ENCODE results near the gene DPYSL3. TPM values are rescaled to one million over a fixed set of nuclear protein-coding genes. Genes with fewer than 3 reads are reported as not detected.

The DPYSL3 gene
- polyA plus RNA-seq, 1 donor (not counting 4 experiments of a cell fraction or from before 2014, with no cell fraction given): 4.8 TPM

GRCh38 chr5:147445917-147446316 lies 64.0 kb downstream of the DPYSL3 start:
- FAIRE-seq: no peak
- no peak for DNase-seq (ENCODE audit: low read depth, low spot score)
- Histone ChIP-seq H3K36me3 (ENCODE audit: control insufficient read depth in 2 of 2, extremely low read depth in 1 of 2, insufficient read depth in 2 of 2, low read length in 2 of 2) (no peaks in the 10 kb centered on the region), H3K27ac (ENCODE audit: control insufficient read depth, insufficient read depth, low read length) (no peak overlapping the region), H3K4me3 (ENCODE audit: control insufficient read depth in 2 of 3, extremely low read depth in 1 of 3, insufficient read depth in 2 of 3, low read depth in 1 of 3, low read length in 3 of 3) (no peak overlapping the region), H4K20me1 (ENCODE audit: control insufficient read depth, extremely low read depth, insufficient read depth, low read length) (no peaks in the 10 kb centered on the region), H3K27me3 (ENCODE audit: control insufficient read depth, extremely low read depth, insufficient read depth, low read length) (no peaks in the 10 kb centered on the region), H3K4me1 (ENCODE audit: control insufficient read depth, extremely low read depth, insufficient read depth, low read length) (no peaks in the 10 kb centered on the region), H3K9me1 (ENCODE audit: control insufficient read depth, extremely low read depth, insufficient read depth, low read length) (no peaks in the 10 kb centered on the region), H2AFZ (ENCODE audit: control insufficient read depth, low read length) (no peak overlapping the region), H3K9ac (ENCODE audit: control insufficient read depth, extremely low read depth, insufficient read depth, low read length) (no peak overlapping the region), H3K79me2 (ENCODE audit: control insufficient read depth, insufficient read depth, low read length) (no peaks in the 10 kb centered on the region), H3K9me3 (ENCODE audit: control insufficient read depth, low read depth, low read length) (no peaks in the 10 kb centered on the region), H3K4me2 (ENCODE audit: control insufficient read depth, extremely low read depth, insufficient read depth, low read depth, low read length) (no peak overlapping the region)
- dilution Hi-C loops (cut with MboI; ENCODE audit: extremely low pct_ligation_motif_present, low sequenced_read_pairs): no loop called here
- TF ChIP-seq EZH2 (IDR thresholded peaks at IDR 0.05; ENCODE audit: low read length) (no peak), CTCF (optimal IDR thresholded peaks at IDR 0.05 in 1 of 3, IDR thresholded peaks at IDR 0.05 in 1 of 3, conservative IDR thresholded peaks at IDR 0.05 in 1 of 3; ENCODE audit: extremely low read depth in 1 of 3, insufficient read depth in 2 of 3, low read length in 3 of 3) (no peak)

- dilution Hi-C loops (cut with MboI; ENCODE audit: extremely low pct_ligation_motif_present, low sequenced_read_pairs): no loop called here
- DNase-seq (ENCODE audit: low read depth, low spot score) (no peak), FAIRE-seq (no peak)
- no peaks in the 10 kb centered on the region for H4K20me1 ChIP-seq (ENCODE audit: control insufficient read depth, extremely low read depth, insufficient read depth, low read length)
- H3K4me1 ChIP-seq (ENCODE audit: control insufficient read depth, extremely low read depth, insufficient read depth, low read length): no peaks in the 10 kb centered on the region
- no peak overlapping the region for H2AFZ ChIP-seq (ENCODE audit: control insufficient read depth, low read length)
- H3K27ac ChIP-seq (ENCODE audit: control insufficient read depth, insufficient read depth, low read length): no peak overlapping the region
- no peaks in the 10 kb centered on the region for H3K36me3 ChIP-seq (ENCODE audit: control insufficient read depth in 2 of 2, extremely low read depth in 1 of 2, insufficient read depth in 2 of 2, low read length in 2 of 2)
- no peak overlapping the region for H3K4me2 ChIP-seq (ENCODE audit: control insufficient read depth, extremely low read depth, insufficient read depth, low read depth, low read length)
- no peak overlapping the region for H3K9ac ChIP-seq (ENCODE audit: control insufficient read depth, extremely low read depth, insufficient read depth, low read length)
- H3K4me3 ChIP-seq (ENCODE audit: control insufficient read depth in 2 of 3, extremely low read depth in 1 of 3, insufficient read depth in 2 of 3, low read depth in 1 of 3, low read length in 3 of 3): no peak overlapping the region
- no peak for TF ChIP-seq EZH2 (IDR thresholded peaks at IDR 0.05; ENCODE audit: low read length)
- no peak for TF ChIP-seq CTCF (optimal IDR thresholded peaks at IDR 0.05 in 1 of 3, IDR thresholded peaks at IDR 0.05 in 1 of 3, conservative IDR thresholded peaks at IDR 0.05 in 1 of 3; ENCODE audit: extremely low read depth in 1 of 3, insufficient read depth in 2 of 3, low read length in 3 of 3)
- H3K9me1 ChIP-seq (ENCODE audit: control insufficient read depth, extremely low read depth, insufficient read depth, low read length): no peaks in the 10 kb centered on the region
- no peaks in the 10 kb centered on the region for H3K27me3 ChIP-seq (ENCODE audit: control insufficient read depth, extremely low read depth, insufficient read depth, low read length)
- no peaks in the 10 kb centered on the region for H3K79me2 ChIP-seq (ENCODE audit: control insufficient read depth, insufficient read depth, low read length)
- no peaks in the 10 kb centered on the region for H3K9me3 ChIP-seq (ENCODE audit: control insufficient read depth, low read depth, low read length)
These were observed 64.8 kb downstream of the DPYSL3 start for GRCh38 chr5:147445090-147445489.
